Naive thymus-derived CD4-positive, alpha-beta T cell (primary cell): ENCODE results near the gene WIPI1. TPM values are rescaled to one million over a fixed set of nuclear protein-coding genes. Genes with fewer than 3 reads are reported as not detected.

Experiments used
- ATAC-seq: fragments of 150-1000 bp; cut with Tn5 transposase; 2 replicates; pipeline ENCODE4 v1.10.0; 2021; ENCODE audit warnings: mild to moderate bottlenecking, moderate library complexity
- CTCF ChIA-PET: fragments of 350-600 bp; sonication (Branson Sonifier 250); formaldehyde crosslinking; loops from one replicate; lab custom pipeline; 2021; ENCODE audit warnings: antibody characterized with exemption; lab: Charles Lee
- POLR2A ChIA-PET: fragments of 350-600 bp; sonication (Branson Sonifier 250); formaldehyde crosslinking; loops from one replicate; lab custom pipeline; 2021; ENCODE audit warnings: antibody characterized with exemption, inconsistent platforms; lab: Charles Lee
- DNase-seq, 9 donors: peaks; one replicate each; pipeline versions ENCODE4 v3.0.0 to v3.0.0-alpha.2; 2020 to 2022; ENCODE audit warnings: mixed read lengths in 1 of 9
- H3K27ac ChIP-seq: one replicate; pipeline ENCODE4 v1.7.0; 2013; ENCODE audit warnings: mild to moderate bottlenecking, low read depth, low read length, moderate library complexity
- H3K27me3 ChIP-seq, 2 donors: one replicate each; pipeline ENCODE4 v1.7.0; 2013; ENCODE audit warnings: low read length in 2 of 2, mild to moderate bottlenecking in 2 of 2, moderate library complexity in 2 of 2; ENCODE audit not compliant: control insufficient read depth in 2 of 2, insufficient read depth in 2 of 2
- H3K36me3 ChIP-seq, 3 experiments: 1 replicate in 2 of 3; 2 replicates in 1 of 3; pipeline ENCODE4 v1.7.0; 2013; ENCODE audit warnings: low read length in 3 of 3, mild to moderate bottlenecking in 3 of 3, moderate library complexity in 1 of 3; ENCODE audit not compliant: insufficient read depth in 3 of 3, control insufficient read depth in 2 of 3
- H3K4me1 ChIP-seq, 2 donors: one replicate each; pipeline ENCODE4 v1.7.0; 2013; ENCODE audit warnings: low read length in 2 of 2, mild to moderate bottlenecking in 2 of 2, moderate library complexity in 1 of 2; ENCODE audit not compliant: control insufficient read depth in 2 of 2, insufficient read depth in 2 of 2
- H3K4me3 ChIP-seq: 2 replicates; pipeline ENCODE4 v1.7.0; 2013; ENCODE audit warnings: mild to moderate bottlenecking, low read length
- H3K9me3 ChIP-seq, 3 experiments: 1 replicate in 2 of 3; 2 replicates in 1 of 3; pipeline ENCODE4 v1.7.0; 2013; ENCODE audit warnings: low read length in 3 of 3; ENCODE audit not compliant: control insufficient read depth in 2 of 3
- H3K27ac Mint-ChIP-seq, 9 donors: one replicate each; pipeline ENCODE4 v1.8.0; 2020 to 2022; ENCODE audit warnings: mixed read lengths in 9 of 9, mild to moderate bottlenecking in 8 of 9, moderate library complexity in 5 of 9, inconsistent platforms in 2 of 9
- H3K27me3 Mint-ChIP-seq, 5 donors: one replicate each; pipeline ENCODE4 v1.8.0; 2021 to 2022; ENCODE audit warnings: mixed read lengths in 5 of 5, mild to moderate bottlenecking in 1 of 5
- H3K36me3 Mint-ChIP-seq, 5 donors: one replicate each; pipeline ENCODE4 v1.8.0; 2020 to 2022; ENCODE audit warnings: mixed read lengths in 5 of 5, mild to moderate bottlenecking in 3 of 5, inconsistent platforms in 1 of 5
- H3K4me1 Mint-ChIP-seq, 7 donors: one replicate each; pipeline ENCODE4 v1.8.0; 2020 to 2022; ENCODE audit warnings: mixed read lengths in 7 of 7, mild to moderate bottlenecking in 3 of 7, inconsistent platforms in 1 of 7
- H3K4me3 Mint-ChIP-seq, 10 donors: one replicate each; pipeline ENCODE4 v1.8.0; 2020 to 2022; ENCODE audit warnings: mild to moderate bottlenecking in 10 of 10, mixed read lengths in 10 of 10, moderate library complexity in 6 of 10, inconsistent platforms in 2 of 10
- H3K9me3 Mint-ChIP-seq, 11 donors: one replicate each; pipeline ENCODE4 v1.8.0; 2020 to 2022; ENCODE audit warnings: mixed read lengths in 11 of 11, mild to moderate bottlenecking in 4 of 11, inconsistent platforms in 1 of 11, moderate library complexity in 1 of 11
- intact Hi-C, 2 donors: fragments of 100-400 bp; cut with micrococcal nuclease; formaldehyde crosslinking; loops; one replicate each; pipeline ENCODE4 v1.15.1; 2023
- polyA plus RNA-seq, 2 donors: library from polyadenylated mRNA; unstranded; fragments of 300-500 nt; fragmentation: Illumina TruSeq; gene quantifications; one replicate each; pipeline ENCODE4 v1.2.3, GENCODE V29; 2021
- total RNA-seq, 6 experiments: library from RNA in 5 of 6; stranded (reverse) in 5 of 6; gene quantifications; 1 replicate in 5 of 6; 2 replicates in 1 of 6; pipeline ENCODE4 v1.2.3 and lab custom pipeline; 2021 to 2026

Gene WIPI1
- total and polyA plus RNA-seq, 7 experiments from 2014 or later = 1.7 to 16.5 (median 4.8) TPM

- POLR2A ChIA-PET = interaction anchor here (0.6 to 1.3 kb wide), 2 partner anchors 31 to 55 kb away, joined by 3 read pairs; no protein-coding TSS in a partner anchor
- CTCF ChIA-PET = interaction anchor here (1.0 kb wide), 1 partner anchor 47 kb away, joined by 3 read pairs; no protein-coding TSS in a partner anchor
- H3K36me3 Mint-ChIP-seq = peaks cover 0 to 1% (median 0%) of the 10 kb centered on the region in 5 donors
These were observed 71.6 kb downstream of the WIPI1 start for GRCh38 chr17:68385490-68386215.

GRCh38 chr17:68384941-68385340 lies 72.4 kb downstream of the WIPI1 start:
- H3K4me1 Mint-ChIP-seq = peaks cover 18 to 44% (median 27%) of the 10 kb centered on the region in 7 donors
- H3K27ac Mint-ChIP-seq = no peak overlapping the region
- no peak overlapping the region for H3K4me3 ChIP-seq
- no peaks in the 10 kb centered on the region for H3K27me3 ChIP-seq
- CTCF ChIA-PET = interaction anchor here (0.5 to 1.0 kb wide), 3 partner anchors 16 to 79 kb away, joined by 3 read pairs; no protein-coding TSS in a partner anchor
- no peaks in the 10 kb centered on the region for H3K36me3 Mint-ChIP-seq
- no peak for ATAC-seq
- peaks cover 0 to 3% (median 0%) of the 10 kb centered on the region in 5 donors for H3K27me3 Mint-ChIP-seq
- no peaks in the 10 kb centered on the region for H3K9me3 ChIP-seq
- no peaks in the 10 kb centered on the region for H3K9me3 Mint-ChIP-seq
- POLR2A ChIA-PET = interaction anchor here (0.6 to 2.0 kb wide), 4 partner anchors 15 to 93 kb away, joined by 3 to 6 read pairs (median 4); partner anchors contain the start of gene ARSG
- no peak for DNase-seq
- no peaks in the 10 kb centered on the region for H3K36me3 ChIP-seq
- intact Hi-C loops = loop anchor here in 1 of 2 donors (5.0 kb wide), 2 partner anchors 32 to 38 kb away; no protein-coding TSS in a partner anchor
- H3K4me1 ChIP-seq = peaks cover 17% of the 10 kb centered on the region in 2 donors
- no peak overlapping the region for H3K4me3 Mint-ChIP-seq
- H3K27ac ChIP-seq = no peak overlapping the region

More at GRCh38 chr17:68385490-68386215, 71.6 kb downstream of the WIPI1 start:
- Mint-ChIP-seq H3K9me3 (no peaks in the 10 kb centered on the region), H3K27me3 (peaks cover 0 to 3% (median 0%) of the 10 kb centered on the region in 5 donors), H3K4me1 (peaks cover 18 to 44% (median 27%) of the 10 kb centered on the region in 7 donors), H3K27ac (no peak overlapping the region), H3K4me3 (no peak overlapping the region)
- no peak for DNase-seq
- intact Hi-C loops = no loop called here
- no peaks in the 10 kb centered on the region for H3K36me3 ChIP-seq
- no peak for ATAC-seq
- H3K9me3 ChIP-seq = no peaks in the 10 kb centered on the region
- H3K4me3 ChIP-seq = no peak overlapping the region
- H3K4me1 ChIP-seq = peaks cover 17% of the 10 kb centered on the region in 2 donors
- H3K27me3 ChIP-seq = no peaks in the 10 kb centered on the region
- no peak overlapping the region for H3K27ac ChIP-seq

GRCh38 chr17:68384471-68384870 lies 72.8 kb downstream of the WIPI1 start:
- no peak for DNase-seq
- Mint-ChIP-seq H3K36me3 (no peaks in the 10 kb centered on the region), H3K27ac (peak overlapping the region in 2 of 9 donors; percentile 15 to 77), H3K9me3 (no peaks in the 10 kb centered on the region), H3K4me1 (peaks cover 18 to 40% (median 27%) of the 10 kb centered on the region in 7 donors), H3K27me3 (peaks cover 0 to 3% (median 0%) of the 10 kb centered on the region in 5 donors), H3K4me3 (peak overlapping the region in 9 of 10 donors; percentile 32 to 78 (median 61))
- no peak for ATAC-seq
- H3K9me3 ChIP-seq = no peaks in the 10 kb centered on the region
- H3K27ac ChIP-seq = no peak overlapping the region
- intact Hi-C loops = loop anchor here in 1 of 2 donors (5.0 kb wide), 2 partner anchors 33 to 37 kb away; no protein-coding TSS in a partner anchor
- no peaks in the 10 kb centered on the region for H3K36me3 ChIP-seq
- H3K27me3 ChIP-seq = no peaks in the 10 kb centered on the region
- ChIA-PET CTCF (interaction anchor here (0.5 to 1.0 kb wide), 3 partner anchors 17 to 79 kb away, joined by 3 read pairs; no protein-coding TSS in a partner anchor), POLR2A (interaction anchor here (0.6 to 2.0 kb wide), 5 partner anchors 15 to 92 kb away, joined by 3 to 6 read pairs (median 4); partner anchors contain the start of gene ARSG)
- H3K4me3 ChIP-seq = no peak overlapping the region
- H3K4me1 ChIP-seq = peaks cover 17% of the 10 kb centered on the region in 2 donors

- Mint-ChIP-seq H3K4me3 (peak overlapping the region in 9 of 10 donors; percentile 4 to 78 (median 61)), H3K27me3 (peaks cover 0 to 3% (median 0%) of the 10 kb centered on the region in 5 donors), H3K4me1 (peaks cover 18 to 38% (median 27%) of the 10 kb centered on the region in 7 donors), H3K27ac (peak overlapping the region in 8 of 9 donors; percentile 11 to 83 (median 62)), H3K9me3 (no peaks in the 10 kb centered on the region), H3K36me3 (peaks cover 0 to under 1% (median 0%) of the 10 kb centered on the region in 5 donors)
- H3K36me3 ChIP-seq = no peaks in the 10 kb centered on the region
- ATAC-seq (peak; percentile 65), DNase-seq (peak in 4 of 9 donors; percentile 19 to 25 (median 22))
- no peaks in the 10 kb centered on the region for H3K27me3 ChIP-seq
- H3K4me3 ChIP-seq = no peak overlapping the region
- H3K4me1 ChIP-seq = peaks cover 17% of the 10 kb centered on the region in 2 donors
- intact Hi-C loops = loop anchor here in 1 of 2 donors (5.0 kb wide), 2 partner anchors 34 to 36 kb away; no protein-coding TSS in a partner anchor
- POLR2A ChIA-PET = interaction anchor here (0.5 to 2.0 kb wide), 7 partner anchors 16 to 113 kb away, joined by 3 to 6 read pairs (median 4); no protein-coding TSS in a partner anchor
- H3K9me3 ChIP-seq = no peaks in the 10 kb centered on the region
- no peak overlapping the region for H3K27ac ChIP-seq
- CTCF ChIA-PET = interaction anchor here (0.9 to 1.1 kb wide), 3 partner anchors 8 to 39 kb away, joined by 3 read pairs; no protein-coding TSS in a partner anchor
These were observed 73.6 kb downstream of the WIPI1 start for GRCh38 chr17:68383443-68384321.

GRCh38 chr17:68383120-68383442 lies 74.2 kb downstream of the WIPI1 start:
- H3K36me3 Mint-ChIP-seq = peaks cover 0 to 3% (median 0%) of the 10 kb centered on the region in 5 donors
- peaks cover 18 to 38% (median 27%) of the 10 kb centered on the region in 7 donors for H3K4me1 Mint-ChIP-seq
- CTCF ChIA-PET = interaction anchor here (0.9 to 1.1 kb wide), 3 partner anchors 8 to 39 kb away, joined by 3 read pairs; no protein-coding TSS in a partner anchor
- H3K36me3 ChIP-seq = no peaks in the 10 kb centered on the region
- no peak overlapping the region for H3K27ac ChIP-seq
- no peak overlapping the region for H3K4me3 ChIP-seq
- no peaks in the 10 kb centered on the region for H3K27me3 ChIP-seq
- intact Hi-C loops = loop anchor here in 1 of 2 donors (5.0 kb wide), 2 partner anchors 34 to 36 kb away; no protein-coding TSS in a partner anchor
- H3K4me3 Mint-ChIP-seq = peak overlapping the region in 2 of 10 donors; percentile 11 to 61
- no peak for ATAC-seq
- peak overlapping the region in 1 of 9 donors; percentile 63 for H3K27ac Mint-ChIP-seq
- no peaks in the 10 kb centered on the region for H3K9me3 Mint-ChIP-seq
- POLR2A ChIA-PET = interaction anchor here (0.7 to 1.7 kb wide), 3 partner anchors 33 to 41 kb away, joined by 3 to 4 read pairs (median 3); no protein-coding TSS in a partner anchor
- H3K9me3 ChIP-seq = no peaks in the 10 kb centered on the region
- peaks cover 17% of the 10 kb centered on the region in 2 donors for H3K4me1 ChIP-seq
- H3K27me3 Mint-ChIP-seq = peaks cover 0 to 3% (median 0%) of the 10 kb centered on the region in 5 donors
- no peak for DNase-seq
